Thoracic aorta (tissue), 2 donors: ENCODE measurements around the gene PCMT1. TPM values are rescaled to one million over a fixed set of nuclear protein-coding genes. Genes with fewer than 3 reads are reported as not detected.

Experiments used
- ATAC-seq: fragments of 150-250 bp; one replicate; pipeline ENCODE4 v1.8.0; 2017; ENCODE audit warnings: low read depth; ENCODE audit not compliant: insufficient number of reproducible peaks, low FRiP score
- DNase-seq: peaks from one replicate; pipeline ENCODE4 v3.0.0-alpha.2; 2020; ENCODE audit warnings: low spot score
- H3K27ac ChIP-seq, 2 donors: fragments of 200-600 bp; sonication (generic); 1 replicate in 1 of 2; 2 replicates in 1 of 2; pipeline ENCODE4 v1.5.1; 2016; ENCODE audit warnings: mild to moderate bottlenecking in 2 of 2, moderate library complexity in 2 of 2
- H3K27me3 ChIP-seq: fragments of 200-600 bp; sonication (generic); replicated peaks from 2 replicates; pipeline ENCODE4 v1.6.0; 2016; ENCODE audit warnings: mild to moderate bottlenecking; ENCODE audit not compliant: insufficient read depth
- H3K36me3 ChIP-seq: fragments of 200-600 bp; sonication (generic); one replicate; pipeline ENCODE4 v1.5.1; 2016
- H3K4me1 ChIP-seq, 2 donors: fragments of 200-600 bp; sonication (generic); 1 replicate in 1 of 2; 2 replicates in 1 of 2; pipeline versions ENCODE4 v1.5.1 to v1.6.0; 2016; ENCODE audit warnings: low read depth in 2 of 2, mild to moderate bottlenecking in 1 of 2; ENCODE audit not compliant: control insufficient read depth in 1 of 2
- H3K4me3 ChIP-seq: fragments of 200-600 bp; sonication (generic); 2 replicates; pipeline ENCODE4 v1.5.1; 2016; ENCODE audit warnings: mild to moderate bottlenecking
- H3K9me3 ChIP-seq: fragments of 200-600 bp; sonication (generic); 2 replicates; pipeline ENCODE4 v1.5.1; 2016
- CTCF ChIP-seq: fragments of 200-600 bp; sonication (generic); IDR thresholded peaks from one replicate; pipeline ENCODE4 v1.5.1; 2019; ENCODE audit warnings: antibody characterized with exemption
- total RNA-seq, 2 donors: library from RNA; depleted of rRNA; stranded (reverse); fragments of >200 nt; gene quantifications; one replicate each; pipeline versions ENCODE4 v1.1.0 to v1.2.3, GENCODE V29; 2016

The PCMT1 gene
- total RNA-seq, 2 donors from 2014 or later: 40.6 to 86.0 TPM

- no peaks in the 10 kb centered on the region for H3K9me3 ChIP-seq
- no peak overlapping the region for H3K27ac ChIP-seq
- no peak overlapping the region for H3K4me3 ChIP-seq
- no peaks in the 10 kb centered on the region for H3K4me1 ChIP-seq
- no peaks in the 10 kb centered on the region for H3K27me3 ChIP-seq
- H3K36me3 ChIP-seq: no peaks in the 10 kb centered on the region
- ATAC-seq (no peak), DNase-seq (no peak)
- no peak for TF ChIP-seq CTCF
Observed at GRCh38 chr6:149783551-149783950, 34.0 kb downstream of the PCMT1 start.

- Histone ChIP-seq H3K27me3 (no peaks in the 10 kb centered on the region), H3K4me3 (no peak overlapping the region), H3K4me1 (no peaks in the 10 kb centered on the region), H3K36me3 (peaks cover 12% of the 10 kb centered on the region), H3K9me3 (no peaks in the 10 kb centered on the region), H3K27ac (no peak overlapping the region)
- TF ChIP-seq CTCF: no peak
- ATAC-seq (no peak), DNase-seq (no peak)
Observed at GRCh38 chr6:149806127-149806526, 56.6 kb downstream of the PCMT1 start.

- Histone ChIP-seq H3K27me3 (no peaks in the 10 kb centered on the region), H3K4me1 (no peaks in the 10 kb centered on the region), H3K36me3 (peaks cover 11% of the 10 kb centered on the region), H3K27ac (no peak overlapping the region), H3K4me3 (no peak overlapping the region), H3K9me3 (no peaks in the 10 kb centered on the region)
- TF ChIP-seq CTCF: no peak
- DNase-seq: no peak
- no peak for ATAC-seq
Observed at GRCh38 chr6:149809798-149810197, 60.3 kb downstream of the PCMT1 start.

- Histone ChIP-seq H3K4me3 (no peak overlapping the region), H3K9me3 (no peaks in the 10 kb centered on the region), H3K27ac (no peak overlapping the region), H3K4me1 (no peaks in the 10 kb centered on the region), H3K36me3 (peaks cover 7% of the 10 kb centered on the region), H3K27me3 (no peaks in the 10 kb centered on the region)
- ATAC-seq: no peak
- TF ChIP-seq CTCF: no peak
- no peak for DNase-seq
Observed at GRCh38 chr6:149813351-149813750, 63.8 kb downstream of the PCMT1 start.

- ATAC-seq: no peak
- H3K9me3 ChIP-seq: no peaks in the 10 kb centered on the region
- no peak for TF ChIP-seq CTCF
Observed at GRCh38 chr6:149815788-149816187, 66.2 kb downstream of the PCMT1 start.

More at GRCh38 chr6:149815788-149816187, 66.2 kb downstream of the PCMT1 start:
- no peaks in the 10 kb centered on the region for H3K4me1 ChIP-seq
- H3K27ac ChIP-seq: no peak overlapping the region
- H3K36me3 ChIP-seq: peaks cover 7% of the 10 kb centered on the region
- no peaks in the 10 kb centered on the region for H3K27me3 ChIP-seq
- H3K4me3 ChIP-seq: no peak overlapping the region
- DNase-seq: no peak
